ENCODE measurements around the gene PLA2G4A.

Gene PLA2G4A

DNA sequence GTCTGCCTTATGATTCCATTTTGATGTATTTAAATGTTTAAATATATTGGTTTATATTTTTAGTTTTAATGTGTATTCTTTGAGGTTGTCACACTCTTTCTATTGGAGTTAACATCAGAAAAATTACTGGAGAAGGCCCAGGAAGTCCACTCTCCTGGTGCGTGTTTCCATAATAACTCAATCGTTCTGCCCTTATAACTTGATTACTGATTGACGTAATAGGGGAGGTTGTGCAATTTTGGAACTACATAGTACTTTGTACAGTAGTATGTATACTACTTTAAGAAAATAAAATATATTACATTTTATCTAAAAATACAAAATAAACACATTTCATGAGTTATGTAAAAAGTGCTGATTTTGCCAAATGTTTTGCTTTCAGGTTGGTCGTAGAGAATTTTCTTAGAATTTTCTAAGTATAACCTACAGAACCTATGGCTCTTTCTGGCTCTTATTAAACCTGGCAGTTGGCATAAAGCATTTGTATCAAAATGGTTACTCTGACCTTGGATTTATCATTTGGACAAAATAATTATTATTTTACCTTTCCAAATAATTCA is 5.7 kb downstream of the PLA2G4A start:
- DNase-seq, result no peak

DNA sequence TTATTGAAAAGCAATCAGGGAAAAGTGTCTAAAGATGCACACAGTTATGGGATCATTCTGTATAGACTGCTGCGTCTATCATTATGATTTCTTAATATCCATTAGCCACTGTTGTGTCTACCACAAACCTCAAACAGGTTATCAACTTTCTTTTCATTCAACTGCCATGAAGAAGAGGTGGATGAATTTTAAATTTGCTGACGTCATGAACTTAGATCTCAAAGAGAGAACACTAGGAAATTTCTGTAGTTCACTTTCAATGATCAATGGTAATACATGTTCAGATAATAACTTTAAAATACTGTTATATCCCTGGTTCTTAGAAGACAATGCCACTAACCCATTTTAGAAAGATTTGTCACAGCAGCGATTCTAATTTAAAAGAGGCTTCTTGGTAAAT is 6.7 kb downstream of the PLA2G4A start:
- no peak for DNase-seq

DNA sequence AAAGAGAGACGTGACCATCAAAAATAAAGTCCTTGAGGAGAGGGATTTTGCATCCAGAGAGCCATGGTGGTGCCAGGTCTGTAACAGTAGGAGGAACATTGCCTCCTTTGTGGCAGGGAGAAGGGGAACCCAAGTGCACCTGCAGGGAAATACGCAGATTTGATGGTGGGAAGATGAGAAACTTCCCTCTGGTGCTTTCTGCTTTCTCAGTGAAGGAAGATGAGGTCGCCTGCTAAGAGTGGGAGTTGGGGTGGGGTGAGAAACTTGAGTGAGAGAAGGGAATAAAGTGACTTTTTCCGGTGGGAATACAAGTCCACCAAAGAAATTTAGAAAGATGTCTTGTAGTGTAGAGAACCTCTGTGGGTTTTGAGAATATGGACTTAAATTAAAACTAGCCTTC is 9.1 kb downstream of the PLA2G4A start:
- no peak for DNase-seq

DNA sequence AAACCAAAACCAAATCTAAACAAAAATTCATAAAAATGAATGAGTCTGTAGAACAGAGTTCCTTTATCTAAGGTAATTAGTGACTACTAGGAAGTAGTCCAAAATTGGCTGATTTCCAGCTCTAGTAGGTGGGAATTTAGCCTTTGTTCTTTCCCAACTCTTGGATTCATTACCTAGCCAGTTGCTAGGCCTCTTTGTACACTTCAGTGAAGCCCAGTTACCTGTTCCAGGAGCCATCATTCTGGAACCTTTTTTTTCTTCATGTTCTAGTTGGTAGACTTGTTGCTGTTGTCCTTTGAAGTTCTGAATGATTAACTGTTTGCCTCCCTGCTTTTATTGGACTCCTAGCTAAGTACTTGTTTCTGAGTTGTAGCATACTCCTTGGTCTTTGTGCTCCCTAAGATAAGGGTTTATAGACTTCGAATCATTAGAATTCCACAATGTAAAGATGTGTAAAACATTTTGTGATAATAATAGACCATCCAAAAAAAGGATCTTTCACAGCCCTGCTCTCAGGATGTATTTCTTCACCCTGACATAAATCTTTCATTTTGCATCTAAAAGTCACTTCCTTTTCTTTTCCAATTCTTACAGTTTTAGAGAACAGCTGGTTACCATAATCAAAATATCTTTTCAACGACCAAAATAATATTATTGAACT is 9.8 kb downstream of the PLA2G4A start:
- no peak for DNase-seq

DNA sequence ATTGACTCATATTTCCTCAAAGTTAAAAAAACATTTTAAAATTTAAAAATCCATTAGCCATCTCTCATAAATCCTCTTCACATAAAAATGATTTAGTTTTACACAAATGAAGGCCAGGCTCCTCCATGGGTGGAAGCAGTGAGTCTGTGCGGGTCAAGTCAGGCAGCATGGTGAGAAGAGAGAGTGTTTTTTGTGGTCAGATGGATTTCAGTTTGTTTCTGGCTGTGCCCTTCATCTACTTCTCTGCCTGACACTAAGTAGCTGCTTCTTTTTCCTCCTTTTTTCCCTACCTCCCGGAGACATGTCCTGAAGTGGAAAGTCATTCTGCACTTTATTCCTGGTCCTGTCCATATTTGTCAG is 10.3 kb downstream of the PLA2G4A start:
- DNase-seq, result no peak

DNA sequence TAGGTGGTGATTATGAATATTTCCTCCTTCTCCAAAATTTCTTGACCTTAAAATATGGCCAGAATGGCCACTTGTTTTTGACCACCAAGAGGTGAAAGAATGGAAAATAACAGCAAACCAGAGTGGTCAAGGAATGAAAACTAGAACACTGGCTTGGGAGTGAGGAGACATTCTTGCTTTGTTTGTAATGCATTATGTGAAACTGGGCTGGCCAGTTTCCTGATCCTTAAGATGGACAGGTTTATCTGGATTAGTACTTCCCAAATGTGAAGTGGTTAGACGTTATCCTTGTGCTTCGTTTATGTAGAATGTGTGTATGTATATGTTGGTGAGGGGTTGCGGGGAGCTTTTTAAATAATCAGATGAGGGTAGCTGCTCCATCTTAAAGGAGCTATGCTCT is 12.8 kb downstream of the PLA2G4A start:
- DNase-seq, result no peak

DNA sequence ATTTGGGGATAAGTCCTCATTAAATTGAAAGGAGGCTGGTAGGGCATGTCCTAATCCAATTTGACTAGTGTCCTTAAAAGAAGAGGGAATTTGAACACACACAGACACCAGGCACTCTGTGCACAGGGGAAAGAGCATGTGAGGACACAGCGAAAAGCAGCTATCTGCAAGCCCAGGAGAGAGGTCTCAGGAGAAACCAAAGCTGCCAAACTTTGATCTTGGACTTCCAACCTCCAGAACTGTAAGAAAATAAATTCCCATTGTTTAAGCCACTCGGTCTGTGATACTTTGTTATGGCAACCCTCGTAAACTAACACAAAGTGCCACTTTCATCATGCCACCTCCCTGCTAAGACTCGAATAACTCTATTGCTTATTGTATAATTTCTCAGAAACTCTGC is 13.8 kb downstream of the PLA2G4A start:
- no peak for DNase-seq

DNA sequence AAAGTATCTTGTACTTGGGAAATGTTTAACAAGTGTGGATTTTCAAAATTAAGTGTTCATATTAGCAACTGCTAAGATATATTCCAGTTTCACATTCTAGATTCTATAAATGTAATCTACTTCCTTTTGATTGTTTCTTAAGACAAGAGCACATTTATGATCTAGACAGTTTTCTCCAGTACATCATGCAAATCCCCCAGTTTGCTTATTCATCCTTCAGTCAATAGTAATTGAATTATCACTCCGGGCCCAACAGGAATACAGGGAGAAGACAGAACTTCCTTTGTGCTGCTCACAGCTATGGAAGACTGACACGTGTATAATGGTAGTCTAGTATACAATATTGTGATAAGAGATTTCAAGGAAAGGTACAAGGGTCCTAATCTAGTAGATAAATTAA is 14.5 kb downstream of the PLA2G4A start:
- DNase-seq, result no peak

DNA sequence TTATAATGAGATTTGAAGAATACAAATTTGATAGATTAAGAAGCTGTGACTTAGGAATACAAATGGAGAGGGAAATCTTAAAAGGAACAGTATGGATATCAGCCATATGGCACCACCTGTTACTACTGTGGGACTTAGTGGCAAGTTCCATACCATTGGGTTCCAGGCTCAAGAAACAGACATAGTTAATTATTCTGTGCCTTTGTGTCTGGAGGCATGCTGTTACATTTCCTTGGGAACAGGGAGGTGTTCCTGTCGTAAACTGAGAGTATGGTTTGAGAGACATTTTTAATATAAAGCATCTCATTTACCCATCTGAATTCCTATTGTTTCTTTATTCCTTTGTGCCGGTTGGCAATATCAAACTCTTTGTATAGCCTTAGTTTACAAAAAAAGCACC is 15.2 kb downstream of the PLA2G4A start:
- no peak for DNase-seq

DNA sequence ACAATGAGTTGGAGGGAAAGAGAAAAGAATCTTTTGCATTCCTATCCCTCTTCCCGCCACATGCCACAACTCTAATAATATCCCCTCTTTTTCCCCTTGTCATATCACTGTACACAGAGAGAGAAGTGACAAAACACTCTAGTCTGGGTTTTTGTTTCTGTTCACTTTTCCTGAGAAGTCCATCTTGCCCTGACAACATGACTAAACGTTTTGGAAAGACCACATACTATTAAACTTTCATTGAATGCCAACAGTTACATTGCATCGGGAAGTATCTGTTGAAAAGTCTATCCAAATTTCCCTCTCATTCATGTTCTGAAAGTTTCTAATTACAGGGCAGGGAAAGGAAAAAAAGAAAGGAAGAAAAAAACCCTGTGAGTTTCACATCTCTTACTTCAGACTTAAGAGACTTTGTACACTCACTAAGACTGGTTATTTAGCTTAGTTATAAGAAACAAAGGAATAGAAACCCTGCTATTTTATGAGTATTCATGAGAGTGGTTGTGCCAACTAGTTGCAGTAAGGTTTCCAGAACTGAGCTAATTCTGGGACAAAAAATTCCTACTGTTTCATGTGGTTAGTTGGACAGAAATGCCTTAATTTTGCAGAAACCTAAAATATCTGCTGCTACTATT is 16.9 kb downstream of the PLA2G4A start:
- no peak for DNase-seq

DNA sequence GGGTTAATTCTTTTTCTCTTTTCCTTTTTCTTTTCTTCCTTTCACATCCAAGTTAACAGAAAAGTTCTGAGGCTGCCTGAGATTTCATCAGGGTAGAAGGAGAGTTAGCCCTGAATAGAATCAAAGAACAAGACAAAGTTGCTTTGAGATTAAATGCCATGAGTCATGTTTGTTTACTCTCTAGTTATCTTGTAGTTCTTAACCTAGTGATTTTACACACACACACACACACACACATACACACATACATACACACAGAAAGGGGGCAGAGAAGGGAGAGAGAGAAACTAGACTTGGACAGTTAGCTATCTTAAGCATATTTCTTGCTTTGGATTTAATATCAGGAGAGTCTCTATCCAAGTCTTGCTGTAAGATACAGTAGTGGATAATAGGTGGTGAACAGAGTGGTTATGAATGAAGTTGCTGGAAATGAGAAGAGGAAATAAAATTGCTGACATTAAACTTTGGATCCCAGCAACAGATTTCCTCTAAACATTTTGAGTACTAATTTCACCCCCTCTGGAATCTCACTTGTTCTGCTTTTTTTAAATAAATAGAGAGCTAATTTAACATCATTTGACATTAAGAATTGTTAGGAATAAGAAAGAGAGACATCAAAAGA is 19.9 kb downstream of the PLA2G4A start:
- DNase-seq, result no peak

DNA sequence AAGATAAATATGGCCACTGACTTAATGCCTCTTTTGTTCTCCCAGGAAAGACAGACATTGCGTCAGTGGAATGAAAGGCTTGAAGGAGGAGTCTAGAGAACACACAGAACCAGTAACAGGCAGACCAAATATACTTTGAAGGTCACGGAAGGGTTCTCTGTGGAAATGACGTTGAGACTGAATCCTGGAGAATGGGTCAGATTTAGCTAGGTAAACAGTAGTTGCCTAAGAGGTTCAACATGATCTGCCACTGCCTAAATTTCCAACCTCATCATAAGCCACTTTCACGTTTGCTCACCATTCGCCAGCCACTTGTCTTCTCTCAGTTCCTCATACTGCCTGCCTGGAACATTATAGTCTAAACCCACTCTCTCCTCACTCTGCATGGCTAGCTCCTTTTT is 20.5 kb downstream of the PLA2G4A start:
- no peak for DNase-seq

DNA sequence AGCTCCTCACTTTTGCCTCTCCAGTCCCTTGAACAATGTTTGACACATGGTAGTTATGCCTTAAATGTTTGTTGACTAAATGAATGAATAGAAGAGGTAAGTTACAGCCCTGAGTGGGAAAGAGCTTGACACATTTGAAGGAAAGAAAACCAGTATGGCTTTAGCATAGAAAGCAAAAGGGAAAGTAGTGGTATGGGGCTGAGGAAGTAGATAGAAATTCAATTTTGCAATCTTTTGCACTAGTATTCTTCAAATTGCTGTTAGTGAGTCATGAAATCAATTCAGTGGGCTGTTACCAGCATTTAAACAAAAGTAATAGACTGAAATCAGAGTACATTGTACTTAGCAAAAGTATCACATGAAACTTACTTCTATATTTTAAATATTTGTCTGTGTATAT is 21.1 kb downstream of the PLA2G4A start:
- no peak for DNase-seq

DNA sequence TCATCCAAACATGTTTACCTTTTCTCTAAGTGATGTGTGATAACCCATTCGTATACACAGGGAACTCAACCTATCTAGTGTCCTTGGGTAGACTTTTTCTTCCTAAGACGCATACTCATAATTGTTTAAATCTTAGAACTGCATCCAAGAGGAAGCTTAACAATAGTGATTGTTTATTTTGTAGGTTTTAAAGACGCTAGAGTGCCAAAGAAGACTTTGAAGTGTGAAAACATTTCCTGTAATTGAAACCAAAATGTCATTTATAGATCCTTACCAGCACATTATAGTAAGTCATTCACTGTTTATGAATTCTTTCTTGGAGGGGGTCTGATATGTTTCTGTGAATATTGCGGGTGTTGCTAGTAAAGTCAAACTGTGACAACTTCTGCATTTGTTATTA is 25.4 kb downstream of the PLA2G4A start:
- DNase-seq, result no peak

DNA sequence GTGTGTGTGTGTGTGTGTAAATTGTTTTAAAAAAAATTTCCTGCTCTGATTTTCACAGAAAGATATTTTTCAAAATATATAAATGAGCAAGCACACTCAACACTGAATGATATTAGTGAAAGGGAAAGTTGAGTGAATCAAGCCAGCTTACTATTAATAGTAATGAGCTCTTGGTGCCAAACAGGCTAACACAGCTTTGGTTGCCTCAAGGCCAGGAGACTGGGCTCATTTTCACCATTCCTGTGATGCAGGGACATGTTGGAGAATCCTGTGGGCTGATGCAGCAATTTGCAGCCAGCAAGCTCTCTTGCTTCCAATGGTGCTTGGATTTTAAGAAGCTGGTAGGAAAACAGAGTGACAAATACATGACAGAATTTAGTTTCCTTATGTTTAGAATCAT is 30.2 kb downstream of the PLA2G4A start:
- DNase-seq, result no peak

DNA sequence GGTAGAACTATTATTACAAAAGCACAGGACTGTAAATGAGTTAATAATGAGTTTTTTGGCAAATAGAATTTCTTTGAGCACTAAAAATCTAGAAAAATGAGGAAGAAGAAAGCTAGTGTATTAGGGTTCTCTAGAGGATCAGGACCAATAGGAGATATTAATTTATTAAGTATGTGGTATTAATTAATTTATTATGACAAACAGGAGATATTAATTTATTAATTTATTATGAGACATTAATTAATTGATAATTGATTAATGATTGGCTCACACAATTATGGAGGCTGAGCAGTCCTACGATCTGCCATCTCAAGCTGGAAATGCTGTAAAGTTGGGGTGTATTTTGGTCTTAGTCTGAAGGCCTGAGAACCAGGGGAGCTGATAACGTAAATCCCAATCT is 31.2 kb downstream of the PLA2G4A start:
- DNase-seq, result no peak

DNA sequence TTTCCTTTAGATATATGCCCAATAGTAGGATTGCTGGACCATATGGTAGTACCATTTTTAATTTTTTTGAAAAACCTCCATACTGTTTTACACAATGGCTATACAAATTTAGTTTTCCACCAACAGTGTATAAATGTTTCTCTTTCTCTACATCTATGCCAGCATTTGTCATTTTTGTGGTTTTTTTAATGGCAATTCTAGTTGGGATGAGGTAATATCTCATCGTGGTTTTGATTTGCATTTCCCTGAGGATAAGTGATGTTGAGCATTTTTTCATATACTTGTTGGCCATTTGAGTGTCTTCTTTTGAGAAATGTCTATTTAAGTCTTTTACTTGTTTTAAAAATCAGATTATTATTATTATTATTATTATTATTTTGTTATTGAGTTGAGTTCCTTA is 35.5 kb downstream of the PLA2G4A start:
- no peak for DNase-seq

DNA sequence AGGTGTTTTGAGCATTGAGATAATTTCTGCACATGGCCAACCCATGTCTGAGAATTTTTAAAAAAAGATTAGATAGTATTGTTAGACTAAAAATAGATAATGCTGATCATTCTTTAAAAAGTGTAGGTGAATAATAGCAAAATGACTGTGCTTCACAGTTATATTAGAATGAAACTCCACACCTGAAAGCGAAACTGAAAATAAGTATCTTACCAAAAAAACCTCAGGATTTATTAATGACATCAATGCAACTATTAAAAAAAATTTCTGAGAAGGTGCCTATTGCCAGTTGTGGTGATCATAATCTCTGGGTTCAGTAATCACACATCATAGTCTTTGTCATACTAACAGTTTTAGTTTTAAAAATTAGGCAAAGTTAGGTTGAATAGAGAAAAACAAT is 36.5 kb downstream of the PLA2G4A start:
- no peak for DNase-seq

DNA sequence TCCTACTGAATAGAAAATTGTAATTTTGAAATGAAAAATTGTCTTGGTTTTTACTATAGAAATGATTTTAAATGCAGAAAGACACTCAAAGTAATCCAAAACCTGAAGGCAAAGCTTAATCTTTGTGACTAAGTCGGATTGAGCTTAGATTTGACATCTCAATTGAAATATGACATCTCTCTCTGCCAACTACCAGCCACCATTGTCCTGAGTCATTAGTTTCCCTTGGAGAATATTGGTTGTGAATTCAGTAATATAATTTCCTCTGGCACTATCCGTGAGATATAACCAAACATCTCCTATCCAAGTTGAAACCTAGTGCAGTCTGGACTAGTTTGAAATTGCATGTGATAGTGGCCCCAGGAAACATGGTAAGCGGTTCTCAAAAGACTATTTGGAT is 37.1 kb downstream of the PLA2G4A start:
- no peak for DNase-seq

DNA sequence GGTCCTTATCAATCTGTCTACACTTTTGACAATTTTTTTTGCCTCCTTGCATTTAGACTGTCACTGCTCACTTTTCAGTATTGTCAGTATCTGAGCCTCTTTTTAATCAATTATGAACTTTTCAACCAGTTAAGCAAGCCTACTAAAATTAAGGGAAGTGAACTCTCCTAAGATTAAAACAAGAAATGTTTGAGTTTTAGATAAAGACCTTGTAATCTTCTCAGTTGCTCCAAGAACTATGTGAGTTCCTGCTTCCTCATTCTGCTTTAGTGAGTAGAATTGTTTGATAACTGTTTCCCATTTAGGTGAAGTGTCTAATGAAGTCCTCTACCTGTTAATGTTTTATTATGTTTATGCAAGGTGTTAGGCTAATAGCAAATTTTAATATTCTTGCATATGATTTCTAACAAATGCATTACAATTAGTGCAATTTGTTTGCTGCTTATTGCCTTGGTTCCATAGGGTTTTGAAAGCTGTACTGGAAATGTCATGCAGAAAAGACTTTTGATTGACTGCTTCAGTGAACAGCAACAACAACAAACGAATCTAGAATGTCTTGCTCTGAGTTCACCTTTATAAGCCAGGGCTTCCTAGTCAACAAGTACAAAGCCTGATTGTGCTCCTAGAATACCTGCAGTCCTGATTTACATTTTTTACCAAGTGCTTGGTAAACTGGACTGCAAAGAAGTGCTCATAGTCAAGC is 40.9 kb downstream of the PLA2G4A start:
- no peak for DNase-seq

DNA sequence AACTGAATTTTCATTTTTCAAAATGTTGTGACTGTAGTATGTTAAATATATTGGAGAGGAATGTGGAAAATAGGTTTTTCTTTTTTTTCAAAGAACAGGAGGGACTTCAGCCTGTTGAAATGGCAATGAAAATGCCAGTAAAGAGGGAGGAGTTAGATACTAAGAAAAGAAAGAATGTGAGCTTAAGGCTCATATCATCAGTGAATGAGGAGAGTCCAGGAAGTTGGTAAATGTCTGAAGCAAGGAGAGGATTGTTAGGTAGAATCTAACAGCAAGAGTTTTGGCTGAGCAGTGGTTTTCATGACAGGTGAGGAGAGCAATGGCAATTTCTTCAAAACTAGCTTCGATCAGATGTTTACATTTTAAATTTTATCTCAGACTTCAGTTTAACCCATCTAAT is 43.0 kb downstream of the PLA2G4A start:
- no peak for DNase-seq

DNA sequence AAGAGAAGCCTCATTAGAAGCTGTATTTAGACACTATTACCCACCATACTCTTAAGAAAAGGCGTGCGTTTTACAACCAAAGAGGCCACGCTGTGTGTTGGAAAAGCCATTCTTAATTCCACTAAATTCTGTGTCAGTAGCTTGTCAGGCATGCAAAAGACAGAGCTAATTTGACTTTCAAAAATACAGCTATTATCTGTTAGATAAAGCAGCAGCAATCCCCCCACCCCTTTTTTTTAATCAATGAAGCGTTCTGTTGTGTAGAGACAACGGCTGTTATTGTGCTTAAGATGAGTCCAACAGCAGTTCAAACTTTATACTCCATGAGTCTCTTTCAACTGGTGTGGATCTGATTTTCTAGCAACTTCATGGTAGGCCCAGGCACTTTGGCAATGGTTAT is 43.5 kb downstream of the PLA2G4A start:
- no peak for DNase-seq

DNA sequence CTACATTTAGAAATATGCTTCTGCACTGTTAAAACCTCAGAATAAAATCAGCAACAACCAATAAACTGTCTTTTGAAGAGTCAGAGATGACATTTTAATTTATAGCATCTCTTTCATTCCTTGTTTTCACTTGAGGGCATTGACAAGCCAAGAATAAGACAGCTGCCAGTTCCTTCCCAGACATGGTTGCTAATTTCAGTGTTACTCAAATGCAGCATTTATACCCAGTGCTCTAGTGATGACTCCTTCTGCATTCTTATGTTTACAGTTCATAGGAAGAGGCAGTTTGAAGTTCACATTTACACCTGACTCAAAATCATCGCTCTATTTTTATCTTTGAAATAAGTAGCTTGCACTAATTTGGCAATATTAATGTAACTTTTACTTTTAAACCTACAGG is 44.9 kb downstream of the PLA2G4A start:
- DNase-seq, result no peak

All from activated CD4-positive, alpha-beta T cell treated with anti-CD3 and anti-CD28 coated beads, Interleukin-2, amount 50 U/mL, for 1 hour (primary cell).